Measurements from ENCODE around the gene GOLGB1. TPM values are rescaled to one million over a fixed set of nuclear protein-coding genes. Genes with fewer than 3 reads are reported as not detected.

The GOLGB1 gene
- total and polyA plus RNA-seq, 10 of the 15 experiments (the other 5 are each of a cell fraction or from before 2014, with no cell fraction given) = 7.4 to 34.5 (median 21.8) TPM

DNA sequence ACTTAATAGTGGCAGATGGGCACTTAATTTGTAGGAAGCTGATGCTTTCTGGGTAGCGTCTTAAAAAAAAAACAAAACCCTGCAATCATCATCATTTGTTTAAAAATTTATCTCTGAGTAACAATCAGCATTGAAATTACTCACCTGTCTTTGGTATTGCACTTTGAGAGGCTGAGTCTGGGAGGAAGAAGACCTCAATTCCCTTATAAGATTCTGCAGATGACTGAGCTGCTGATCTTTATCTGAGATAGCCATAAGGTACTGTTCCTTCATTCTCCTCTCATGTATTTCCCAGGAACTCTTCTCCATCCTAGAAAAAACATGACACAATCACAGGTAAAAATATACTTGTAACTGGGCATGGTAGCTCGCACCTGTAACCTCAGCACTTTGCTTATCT, 72.4 kb downstream of the GOLGB1 start:
- ChIA-PET SMC1A (ENCODE audit: uncharacterized antibody, unreplicated experiment) (interaction anchor here (1.2 to 1.6 kb wide), 4 partner anchors 10 to 153 kb away, joined by 3 to 4 read pairs (median 4); no protein-coding TSS in a partner anchor), POLR2A (no interaction called here), RAD21 (ENCODE audit: unreplicated experiment) (no interaction called here), CTCF (interaction anchor here (0.6 kb wide), 1 partner anchor 786 kb away, joined by 4 read pairs; no protein-coding TSS in a partner anchor)
- Histone ChIP-seq H3K9ac (ENCODE audit: control insufficient read depth, insufficient read depth, low read length) (no peak overlapping the region), H3K79me2 (ENCODE audit: control insufficient read depth, insufficient read depth, low read length) (no peaks in the 10 kb centered on the region), H3K36me3 (ENCODE audit: control insufficient read depth in 2 of 2, insufficient read depth in 2 of 2, low read length in 1 of 2) (peaks cover 3 to 25% of the 10 kb centered on the region in 2 experiments), H3K27me3 (replicated peaks in 1 of 2; ENCODE audit: control insufficient read depth in 2 of 2, insufficient read depth in 2 of 2, low read length in 1 of 2) (no peaks in the 10 kb centered on the region), H2AFZ (ENCODE audit: control insufficient read depth, low read depth, low read length) (no peak overlapping the region), H4K20me1 (ENCODE audit: control insufficient read depth, insufficient read depth) (no peaks in the 10 kb centered on the region), H3K4me1 (ENCODE audit: control insufficient read depth, insufficient read depth, low read length) (no peaks in the 10 kb centered on the region), H3K4me3 (no peak overlapping the region), H3K4me2 (ENCODE audit: control insufficient read depth, insufficient read depth) (no peak overlapping the region), H3K27ac (ENCODE audit: control insufficient read depth, insufficient read depth) (no peak overlapping the region), H3K9me3 (replicated peaks; ENCODE audit: control insufficient read depth, insufficient read depth, low read length) (no peaks in the 10 kb centered on the region)
- WGBS (ENCODE audit: insufficient coverage, insufficient replicate concordance, low lambda C conversion rate, missing lambda C conversion rate) = 92% methylated on average over 2 of the region's 2 CpGs
- DNase-seq (ENCODE audit: low read depth, low spot score) = no peak
- ATAC-seq = no peak
- intact Hi-C loops (cut with micrococcal nuclease; ENCODE audit: unreplicated experiment) = no loop called here
- TF ChIP-seq GATAD2B (conservative IDR thresholded peaks at IDR 0.05; ENCODE audit: low read depth) (no peak), FOXM1 (IDR thresholded peaks at IDR 0.05; ENCODE audit: low read depth, low read length) (no peak), SREBF2 (IDR thresholded peaks at IDR 0.05; ENCODE audit: low read length) (no peak), MEF2A (IDR thresholded peaks at IDR 0.05; ENCODE audit: insufficient read depth, low read depth, low read length) (no peak), LARP7 (IDR thresholded peaks at IDR 0.05) (no peak), SMARCA5 (IDR thresholded peaks at IDR 0.05) (no peak), BMI1 (IDR thresholded peaks at IDR 0.05; ENCODE audit: borderline replicate concordance) (no peak), CREM (IDR thresholded peaks at IDR 0.05; ENCODE audit: low read depth) (no peak), BCL11A (IDR thresholded peaks at IDR 0.05; ENCODE audit: low read depth, low read length) (no peak), RFX5 (IDR thresholded peaks at IDR 0.05; ENCODE audit: low read depth, low read length) (no peak), PAX8 (IDR thresholded peaks at IDR 0.05) (no peak), HCFC1 (IDR thresholded peaks at IDR 0.05; ENCODE audit: low read length) (no peak)
- TF ChIP-seq, protein P1, sequence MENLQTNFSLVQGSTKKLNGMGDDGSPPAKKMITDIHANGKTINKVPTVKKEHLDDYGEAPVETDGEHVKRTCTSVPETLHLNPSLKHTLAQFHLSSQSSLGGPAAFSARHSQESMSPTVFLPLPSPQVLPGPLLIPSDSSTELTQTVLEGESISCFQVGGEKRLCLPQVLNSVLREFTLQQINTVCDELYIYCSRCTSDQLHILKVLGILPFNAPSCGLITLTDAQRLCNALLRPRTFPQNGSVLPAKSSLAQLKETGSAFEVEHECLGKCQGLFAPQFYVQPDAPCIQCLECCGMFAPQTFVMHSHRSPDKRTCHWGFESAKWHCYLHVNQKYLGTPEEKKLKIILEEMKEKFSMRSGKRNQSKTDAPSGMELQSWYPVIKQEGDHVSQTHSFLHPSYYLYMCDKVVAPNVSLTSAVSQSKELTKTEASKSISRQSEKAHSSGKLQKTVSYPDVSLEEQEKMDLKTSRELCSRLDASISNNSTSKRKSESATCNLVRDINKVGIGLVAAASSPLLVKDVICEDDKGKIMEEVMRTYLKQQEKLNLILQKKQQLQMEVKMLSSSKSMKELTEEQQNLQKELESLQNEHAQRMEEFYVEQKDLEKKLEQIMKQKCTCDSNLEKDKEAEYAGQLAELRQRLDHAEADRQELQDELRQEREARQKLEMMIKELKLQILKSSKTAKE (IDR thresholded peaks at IDR 0.05; ENCODE audit: low read depth, poor library complexity, severe bottlenecking) = no peak
- BruUV-seq (replicated peaks) = no TSS peak
- no peak for FAIRE-seq
- in situ Hi-C loops (cut with MboI) = no loop called here

Measured in GM12878 (cell line).